ENCODE measurements around the gene STUB1. TPM values are rescaled to one million over a fixed set of nuclear protein-coding genes. Genes with fewer than 3 reads are reported as not detected.

STUB1 gene
- total RNA-seq, 4 donors from 2014 or later, result 155 to 215 (median 178) TPM

GRCh38 chr16:683396-684070 lies 3.3 kb downstream of the STUB1 start:
- no peaks in the 10 kb centered on the region for H3K27me3 ChIP-seq
- H3K9me3 ChIP-seq, result no peaks in the 10 kb centered on the region
- WGBS, result 28% methylated on average over 25 of the region's 57 CpGs
- DNase-seq (ENCODE audit: extremely low spot score), result no peak
- intact Hi-C loops (cut with DNase I), result no loop called here
- peak overlapping the region; percentile 72 to 80 (median 79) for H3K4me3 ChIP-seq
- TF ChIP-seq POLR2AphosphoS5 (IDR thresholded peaks at IDR 0.05), result no peak
- no peak for TF ChIP-seq CTCF (IDR thresholded peaks at IDR 0.05)
- TF ChIP-seq POLR2A (IDR thresholded peaks at IDR 0.05; ENCODE audit: low read depth), result no peak
- no peak for TF ChIP-seq EP300 (IDR thresholded peaks at IDR 0.05)
- peaks cover 59 to 86% (median 69%) of the 10 kb centered on the region in 4 donors for H3K4me1 ChIP-seq
- peaks cover 21 to 52% (median 40%) of the 10 kb centered on the region in 4 donors for H3K36me3 ChIP-seq
- H3K27ac ChIP-seq (replicated peaks in 1 of 4), result peak overlapping the region; percentile 73 to 87 (median 80)

DNA sequence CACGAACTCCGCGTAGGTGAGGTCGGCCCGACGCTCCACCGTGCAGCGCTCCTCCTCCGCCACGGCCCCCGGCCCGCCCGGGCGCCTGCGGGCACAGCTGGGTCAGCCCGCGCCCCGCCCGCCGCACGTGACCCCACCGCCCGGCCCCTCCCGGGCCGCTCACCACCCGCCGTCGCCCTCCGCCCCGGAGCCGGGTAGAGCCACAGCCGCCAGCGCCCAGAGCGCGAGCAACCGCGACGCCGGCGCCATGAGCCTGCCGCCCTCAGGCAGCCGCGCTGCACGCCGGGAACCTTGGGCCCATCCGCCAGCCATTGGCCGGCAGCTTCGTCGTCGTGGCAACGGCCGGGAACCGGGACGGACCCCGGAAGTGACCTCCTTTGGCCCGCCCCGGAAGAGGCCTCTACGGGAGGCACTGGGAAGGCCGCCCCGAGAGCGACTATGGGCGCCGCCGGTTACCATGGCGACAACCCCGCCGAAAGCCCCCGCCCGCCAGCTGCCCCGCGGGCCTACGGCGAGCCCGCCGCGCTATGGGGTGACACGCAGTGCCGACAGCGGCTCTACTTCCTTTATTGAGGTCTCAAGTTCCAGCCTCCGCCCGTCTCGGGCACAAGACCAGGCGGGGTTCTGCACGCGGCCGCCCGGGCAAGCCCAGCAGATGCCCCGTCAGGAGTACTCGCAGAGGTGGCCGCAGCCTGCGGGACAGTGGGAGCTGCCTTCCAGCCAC lies 4.0 kb downstream of the STUB1 start, which contains the start of gene JMJD8:
Gene JMJD8 (minus strand): TSS at position 264 of the 724 bp plus-strand sequence. CDS start 15 bp downstream, at position 249.
- intact Hi-C loops (cut with DNase I), result no loop called here
- peak; percentile 86 to 94 for TF ChIP-seq POLR2AphosphoS5 (IDR thresholded peaks at IDR 0.05)
- TF ChIP-seq CTCF (IDR thresholded peaks at IDR 0.05), result peak in 1 of 3 experiments; percentile 18
- TF ChIP-seq EP300 (IDR thresholded peaks at IDR 0.05), result no peak
- peak; percentile 25 for TF ChIP-seq POLR2A (IDR thresholded peaks at IDR 0.05; ENCODE audit: low read depth)
- Histone ChIP-seq H3K4me1 (peaks cover 62 to 89% (median 71%) of the 10 kb centered on the region in 4 donors), H3K27me3 (no peaks in the 10 kb centered on the region), H3K9me3 (no peaks in the 10 kb centered on the region), H3K36me3 (peaks cover 21 to 52% (median 40%) of the 10 kb centered on the region in 4 donors), H3K4me3 (peak within 1 kb of the TSS; percentile 72 to 80 (median 79)), H3K27ac (replicated peaks in 1 of 4) (peak within 1 kb of the TSS; percentile 73 to 87 (median 80))
- WGBS, result 1% methylated on average over 28 of the region's 91 CpGs
- DNase-seq (ENCODE audit: extremely low spot score), result peak; percentile 97

GRCh38 chr16:684961-685696 lies 4.9 kb downstream of the STUB1 start:
- Histone ChIP-seq H3K27me3 (no peaks in the 10 kb centered on the region), H3K9me3 (no peaks in the 10 kb centered on the region), H3K4me1 (peaks cover 64 to 94% (median 72%) of the 10 kb centered on the region in 4 donors), H3K36me3 (peaks cover 21 to 52% (median 40%) of the 10 kb centered on the region in 4 donors), H3K4me3 (peak overlapping the region; percentile 72 to 80 (median 79)), H3K27ac (replicated peaks in 1 of 4) (peak overlapping the region; percentile 73 to 87 (median 80))
- no peak for DNase-seq (ENCODE audit: extremely low spot score)
- TF ChIP-seq CTCF (IDR thresholded peaks at IDR 0.05) (no peak), EP300 (IDR thresholded peaks at IDR 0.05) (no peak), POLR2AphosphoS5 (IDR thresholded peaks at IDR 0.05) (no peak), POLR2A (IDR thresholded peaks at IDR 0.05; ENCODE audit: low read depth) (no peak)
- intact Hi-C loops (cut with DNase I), result no loop called here
- 94% methylated on average over 53 of the region's 61 CpGs for WGBS

- DNase-seq (ENCODE audit: extremely low spot score), result no peak
- H3K27ac ChIP-seq (replicated peaks in 1 of 4), result no peak overlapping the region
- peaks cover 61 to 96% (median 76%) of the 10 kb centered on the region in 4 donors for H3K4me1 ChIP-seq
- WGBS, result 67% methylated on average over 10 of the region's 10 CpGs
- H3K9me3 ChIP-seq, result no peaks in the 10 kb centered on the region
- H3K27me3 ChIP-seq, result no peaks in the 10 kb centered on the region
- H3K36me3 ChIP-seq, result peaks cover 21 to 52% (median 40%) of the 10 kb centered on the region in 4 donors
- TF ChIP-seq EP300 (IDR thresholded peaks at IDR 0.05) (no peak), CTCF (IDR thresholded peaks at IDR 0.05) (peak in 2 of 3 experiments; percentile 12 to 30), POLR2A (IDR thresholded peaks at IDR 0.05; ENCODE audit: low read depth) (no peak)
- H3K4me3 ChIP-seq, result no peak overlapping the region
- intact Hi-C loops (cut with DNase I), result no loop called here
Measured at GRCh38 chr16:685967-686366, 5.8 kb downstream of the STUB1 start.
